Cardiac fibroblast (primary cell): Measurements from ENCODE around the gene CTSK.
"Not testable (repeated sequence)": the region's sequence is repeated elsewhere in the genome, so short reads cannot be mapped to it uniquely, and the experiment has no call there.

ENCODE experiments used
- DNase-seq, 2 donors: peaks; one replicate each; pipeline versions ENCODE4 v3.0.0 to v3.0.0-alpha.2; 2010; ENCODE audit warnings: low read depth in 2 of 2
- H3K4me3 ChIP-seq, 2 donors: replicated peaks in 1 of 2; 1 replicate in 1 of 2; 2 replicates in 1 of 2; pipeline ENCODE4 v1.5.1; 2011; ENCODE audit warnings: low read depth in 2 of 2, low read length in 2 of 2, mild to moderate bottlenecking in 2 of 2, moderate library complexity in 1 of 2
- TF ChIP-seq, protein P1 (sequence below): IDR thresholded peaks from one replicate; pipeline ENCODE4 v1.5.1; 2011; ENCODE audit warnings: low read depth, mild to moderate bottlenecking, low read length, inconsistent platforms

CTSK gene

GRCh38 chr1:150789396-150789795, 18.7 kb downstream of the CTSK start:
- H3K4me3 ChIP-seq, result no peak overlapping the region
- no peak for DNase-seq
- TF ChIP-seq, protein P1, sequence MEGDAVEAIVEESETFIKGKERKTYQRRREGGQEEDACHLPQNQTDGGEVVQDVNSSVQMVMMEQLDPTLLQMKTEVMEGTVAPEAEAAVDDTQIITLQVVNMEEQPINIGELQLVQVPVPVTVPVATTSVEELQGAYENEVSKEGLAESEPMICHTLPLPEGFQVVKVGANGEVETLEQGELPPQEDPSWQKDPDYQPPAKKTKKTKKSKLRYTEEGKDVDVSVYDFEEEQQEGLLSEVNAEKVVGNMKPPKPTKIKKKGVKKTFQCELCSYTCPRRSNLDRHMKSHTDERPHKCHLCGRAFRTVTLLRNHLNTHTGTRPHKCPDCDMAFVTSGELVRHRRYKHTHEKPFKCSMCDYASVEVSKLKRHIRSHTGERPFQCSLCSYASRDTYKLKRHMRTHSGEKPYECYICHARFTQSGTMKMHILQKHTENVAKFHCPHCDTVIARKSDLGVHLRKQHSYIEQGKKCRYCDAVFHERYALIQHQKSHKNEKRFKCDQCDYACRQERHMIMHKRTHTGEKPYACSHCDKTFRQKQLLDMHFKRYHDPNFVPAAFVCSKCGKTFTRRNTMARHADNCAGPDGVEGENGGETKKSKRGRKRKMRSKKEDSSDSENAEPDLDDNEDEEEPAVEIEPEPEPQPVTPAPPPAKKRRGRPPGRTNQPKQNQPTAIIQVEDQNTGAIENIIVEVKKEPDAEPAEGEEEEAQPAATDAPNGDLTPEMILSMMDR, result no peak

GRCh38 chr1:150788946-150789345, 19.1 kb downstream of the CTSK start:
- TF ChIP-seq, protein P1, result no peak
- no peak for DNase-seq
- no peak overlapping the region for H3K4me3 ChIP-seq

DNA sequence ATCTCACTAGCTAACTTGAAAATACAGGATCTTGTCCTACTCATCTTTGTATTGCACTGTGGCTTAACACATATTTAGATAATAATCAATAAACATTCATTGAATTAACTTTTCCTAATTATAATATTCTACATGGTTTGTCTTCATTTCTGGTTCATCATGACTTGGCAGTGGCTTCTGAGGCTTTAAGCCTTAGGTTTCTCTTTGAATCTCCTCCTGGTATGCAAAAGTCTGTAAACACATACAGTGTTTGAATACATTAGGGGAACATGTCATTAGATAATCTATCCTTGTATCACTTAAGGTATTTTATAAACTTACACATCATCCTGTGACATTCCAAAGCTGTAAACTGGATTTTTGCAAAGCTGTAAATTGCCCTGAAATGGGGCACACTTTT, 20.6 kb downstream of the CTSK start:
- DNase-seq, result no peak
- H3K4me3 ChIP-seq, result no peak overlapping the region
- TF ChIP-seq, protein P1, result no peak

DNA sequence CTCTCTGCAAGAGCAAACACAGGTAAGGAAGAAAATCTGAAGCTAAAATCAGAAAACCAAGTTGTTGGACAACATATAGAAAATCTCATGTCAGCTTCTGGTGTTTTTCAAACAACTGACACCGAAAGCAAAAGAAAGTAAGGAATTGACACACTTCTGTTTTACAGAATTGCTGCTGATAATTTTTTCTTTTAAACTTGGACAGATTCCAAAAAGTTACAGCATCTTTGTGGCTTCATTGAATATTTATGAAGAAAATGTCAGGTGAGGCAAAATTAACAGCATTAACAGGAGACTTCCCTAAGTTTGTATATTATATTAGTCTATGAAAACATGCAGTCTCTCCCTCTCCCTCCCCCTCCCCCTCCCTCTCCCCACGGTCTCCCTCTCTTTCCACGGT, 27.6 kb downstream of the CTSK start:
- no peak overlapping the region for H3K4me3 ChIP-seq
- TF ChIP-seq, protein P1, result no peak
- DNase-seq, result no peak

DNA sequence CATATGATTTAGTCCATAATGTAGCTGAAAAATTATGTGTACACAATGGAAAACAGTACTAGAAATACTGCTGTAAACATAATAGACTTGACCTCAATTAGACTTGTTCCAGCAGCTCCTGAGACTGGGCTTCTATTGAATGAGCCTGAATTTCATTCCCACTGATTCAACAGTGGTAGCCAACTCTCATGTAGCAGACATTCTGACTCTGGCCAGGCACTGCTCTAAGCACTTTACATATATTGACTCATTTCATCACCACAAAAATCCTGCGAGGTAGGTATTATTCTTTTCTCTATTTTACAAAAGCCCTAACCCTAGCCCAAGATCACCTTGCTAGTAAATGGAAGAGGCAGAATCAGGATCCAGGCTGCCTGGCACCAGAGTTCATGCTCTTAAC, 29.7 kb downstream of the CTSK start:
- DNase-seq, result no peak
- TF ChIP-seq, protein P1, result no peak
- H3K4me3 ChIP-seq, result no peak overlapping the region

DNA sequence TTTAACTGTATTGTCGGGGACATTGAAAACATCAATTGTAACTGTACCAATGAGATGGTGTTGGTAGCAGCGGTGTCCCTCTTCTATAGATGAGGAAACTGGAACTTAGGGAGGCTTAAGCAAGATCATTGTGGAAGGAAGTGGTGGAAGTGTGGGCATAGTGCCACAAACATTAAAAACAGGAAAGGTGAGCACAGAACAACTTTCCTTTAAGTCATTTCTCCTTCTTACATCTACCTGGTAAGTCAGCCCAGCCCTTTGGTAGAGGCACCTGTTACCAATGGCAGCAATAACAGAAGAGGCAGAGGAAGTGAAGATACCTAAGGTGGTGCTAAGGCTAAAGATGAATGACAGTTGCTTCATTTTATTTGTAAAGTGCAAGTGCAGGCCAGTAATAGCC, 30.5 kb downstream of the CTSK start:
- DNase-seq, result no peak

GRCh38 chr1:150775931-150776505, 32.0 kb downstream of the CTSK start:
- H3K4me3 ChIP-seq, DNase-seq: not testable (repeated sequence)

More for the DNA sequence above, 30.5 kb downstream of the CTSK start:
- H3K4me3 ChIP-seq, result no peak overlapping the region
- TF ChIP-seq, protein P1, result no peak
